AG09319 (cell line): Measurements from ENCODE around the gene NOL4L.
"Not testable (repeated sequence)": the region's sequence is repeated elsewhere in the genome, so short reads cannot be mapped to it uniquely, and the experiment has no call there.

Experiments
- DNase-seq: peaks from one replicate; pipeline ENCODE4 v3.0.0-alpha.2; 2010; ENCODE audit warnings: low read depth; ENCODE audit errors: extremely low read depth
- TF ChIP-seq, protein P1 (sequence below): IDR thresholded peaks from 2 replicates; pipeline ENCODE4 v1.5.1; 2011; ENCODE audit warnings: low read depth, mild to moderate bottlenecking, inconsistent platforms, low read length, moderate library complexity

The NOL4L gene

GRCh38 chr20:32411955-32412706, 173.0 kb downstream of the NOL4L start:
- TF ChIP-seq, protein P1, sequence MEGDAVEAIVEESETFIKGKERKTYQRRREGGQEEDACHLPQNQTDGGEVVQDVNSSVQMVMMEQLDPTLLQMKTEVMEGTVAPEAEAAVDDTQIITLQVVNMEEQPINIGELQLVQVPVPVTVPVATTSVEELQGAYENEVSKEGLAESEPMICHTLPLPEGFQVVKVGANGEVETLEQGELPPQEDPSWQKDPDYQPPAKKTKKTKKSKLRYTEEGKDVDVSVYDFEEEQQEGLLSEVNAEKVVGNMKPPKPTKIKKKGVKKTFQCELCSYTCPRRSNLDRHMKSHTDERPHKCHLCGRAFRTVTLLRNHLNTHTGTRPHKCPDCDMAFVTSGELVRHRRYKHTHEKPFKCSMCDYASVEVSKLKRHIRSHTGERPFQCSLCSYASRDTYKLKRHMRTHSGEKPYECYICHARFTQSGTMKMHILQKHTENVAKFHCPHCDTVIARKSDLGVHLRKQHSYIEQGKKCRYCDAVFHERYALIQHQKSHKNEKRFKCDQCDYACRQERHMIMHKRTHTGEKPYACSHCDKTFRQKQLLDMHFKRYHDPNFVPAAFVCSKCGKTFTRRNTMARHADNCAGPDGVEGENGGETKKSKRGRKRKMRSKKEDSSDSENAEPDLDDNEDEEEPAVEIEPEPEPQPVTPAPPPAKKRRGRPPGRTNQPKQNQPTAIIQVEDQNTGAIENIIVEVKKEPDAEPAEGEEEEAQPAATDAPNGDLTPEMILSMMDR, result no peak
- no peak for DNase-seq

DNA sequence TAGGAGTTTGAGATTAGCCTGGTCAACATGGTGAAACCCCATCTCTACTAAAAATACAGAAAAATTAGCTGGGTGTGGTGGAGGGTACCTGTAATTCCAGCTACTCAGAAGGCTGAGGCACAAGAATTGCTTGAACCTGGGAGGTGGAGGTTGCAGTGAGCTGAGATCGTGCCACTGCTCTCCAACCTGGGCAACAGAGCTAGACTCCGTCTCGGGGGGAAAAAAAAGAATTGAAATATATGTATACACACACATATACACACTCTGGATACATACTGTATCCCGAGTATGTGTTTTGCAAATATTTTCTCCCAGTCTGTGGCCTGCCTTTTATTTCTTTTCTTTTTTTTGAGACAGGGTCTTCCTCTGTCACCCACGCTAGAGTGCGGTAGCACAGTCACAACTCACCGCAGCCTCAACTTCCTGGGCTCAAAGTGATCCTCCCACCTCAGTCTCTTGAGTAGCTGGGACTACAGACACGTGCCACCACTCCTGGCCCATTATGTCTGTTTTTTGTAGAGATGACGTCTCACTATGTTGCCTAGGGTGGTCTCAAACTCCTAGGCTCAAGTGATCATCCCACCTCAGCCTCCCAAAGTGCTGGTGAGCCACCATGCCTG, 177.9 kb downstream of the NOL4L start:
- not testable (repeated sequence) for DNase-seq

- TF ChIP-seq, protein P1, result no peak
- DNase-seq, result no peak
Observed at GRCh38 chr20:32406701-32407100, 178.4 kb downstream of the NOL4L start.

DNA sequence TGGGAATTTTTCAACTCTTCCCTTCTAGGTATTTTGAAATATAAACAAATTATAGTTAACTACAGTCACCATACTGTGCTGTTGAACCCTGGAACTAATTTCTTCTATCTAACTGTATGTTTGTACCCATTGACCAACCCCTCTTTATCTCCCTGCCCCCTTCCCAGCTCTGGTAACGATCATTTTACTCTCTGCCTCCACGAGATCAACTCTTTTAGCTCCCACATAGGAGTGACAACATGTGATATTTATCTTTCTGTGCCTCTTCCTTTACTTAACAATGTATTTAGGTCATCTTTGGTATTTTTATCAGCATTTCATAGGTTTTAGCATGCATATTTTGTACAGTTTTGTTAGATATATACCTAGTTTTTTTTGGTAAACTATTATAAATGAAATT, 181.1 kb downstream of the NOL4L start:
- TF ChIP-seq, protein P1, result no peak
- DNase-seq, result no peak

DNA sequence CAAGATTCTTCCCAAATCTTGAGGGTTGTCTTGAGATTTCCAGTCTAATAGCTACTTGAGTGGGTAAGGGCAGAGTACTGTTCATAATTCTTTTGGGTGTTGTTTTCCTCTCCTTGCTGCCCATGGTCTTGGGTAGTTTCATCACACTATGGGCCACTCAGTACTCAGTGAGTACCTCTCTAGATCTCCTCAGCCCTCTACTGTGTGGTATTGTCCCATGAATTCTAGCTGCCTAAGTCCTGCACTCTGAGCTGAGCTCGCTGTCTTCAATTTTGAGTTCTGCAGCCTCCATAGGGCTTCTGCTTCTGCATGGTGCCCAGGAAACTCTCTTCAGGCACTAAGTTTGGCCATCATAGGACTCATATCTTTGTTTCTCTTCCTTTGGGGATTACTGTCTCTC, 184.7 kb downstream of the NOL4L start:
- DNase-seq, result no peak
- TF ChIP-seq, protein P1, result no peak

DNA sequence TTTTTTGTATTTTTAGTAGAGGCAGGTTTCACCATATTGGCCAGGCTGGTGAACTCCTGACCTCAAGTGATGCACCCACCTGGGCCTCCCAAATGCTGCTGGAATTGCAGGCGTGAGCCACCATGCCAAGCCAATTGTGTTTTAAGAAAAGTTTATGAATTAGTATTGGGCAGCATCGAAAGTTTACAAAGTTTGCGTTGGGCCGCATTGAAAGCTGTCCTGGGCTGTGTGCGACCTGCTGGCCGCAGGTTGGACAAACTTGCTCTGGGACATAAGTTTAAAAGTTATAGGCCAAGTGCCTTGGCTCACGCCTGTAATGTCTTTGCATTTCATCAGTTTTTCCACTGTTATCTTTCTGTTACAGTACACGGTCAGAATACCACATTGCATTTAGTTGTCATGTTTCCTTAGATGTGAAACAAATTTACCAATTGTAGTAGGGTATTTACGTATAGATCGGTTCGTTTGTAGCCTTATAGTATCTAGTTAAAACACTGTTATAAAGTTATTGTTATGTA, 187.5 kb downstream of the NOL4L start:
- no peak for DNase-seq
- TF ChIP-seq, protein P1, result no peak

GRCh38 chr20:32396646-32397160, 188.4 kb downstream of the NOL4L start:
- no peak for DNase-seq
- TF ChIP-seq, protein P1, result no peak
